Mucosa of rectum (tissue), 2 donors: ENCODE data around the gene LLCFC1.

Experiments
- H3K27ac ChIP-seq, 2 donors: one replicate each; pipeline ENCODE4 v1.7.0; 2013; ENCODE audit warnings: inconsistent platforms in 2 of 2, low read depth in 2 of 2, low read length in 2 of 2
- H3K27me3 ChIP-seq, 2 donors: one replicate each; pipeline ENCODE4 v1.7.0; 2013; ENCODE audit warnings: low read length in 2 of 2; ENCODE audit not compliant: control insufficient read depth in 2 of 2, insufficient read depth in 2 of 2
- H3K36me3 ChIP-seq, 2 donors: one replicate each; pipeline ENCODE4 v1.7.0; 2013; ENCODE audit warnings: low read length in 2 of 2; ENCODE audit not compliant: control insufficient read depth in 2 of 2, insufficient read depth in 2 of 2
- H3K4me1 ChIP-seq, 2 donors: one replicate each; pipeline ENCODE4 v1.7.0; 2013; ENCODE audit warnings: low read length in 2 of 2, mild to moderate bottlenecking in 1 of 2; ENCODE audit not compliant: control insufficient read depth in 2 of 2, insufficient read depth in 2 of 2
- H3K4me3 ChIP-seq, 2 donors: one replicate each; pipeline ENCODE4 v1.7.0; 2013; ENCODE audit warnings: low read length in 2 of 2
- H3K9ac ChIP-seq, 2 donors: one replicate each; pipeline ENCODE4 v1.7.0; 2013; ENCODE audit warnings: low read length in 2 of 2, low read depth in 1 of 2, mild to moderate bottlenecking in 1 of 2
- H3K9me3 ChIP-seq, 2 donors: one replicate each; pipeline ENCODE4 v1.7.0; 2013; ENCODE audit warnings: low read length in 2 of 2; ENCODE audit not compliant: control insufficient read depth in 2 of 2
- donor health status: healthy.
- donor health status: Normal muscosa, but diverticular disease.

LLCFC1 gene

GRCh38 chr7:142910031-142910433 is 29.3 kb upstream of the LLCFC1 start:
- no peak overlapping the region for H3K4me3 ChIP-seq
- no peak overlapping the region for H3K27ac ChIP-seq
- no peaks in the 10 kb centered on the region for H3K36me3 ChIP-seq
- H3K4me1 ChIP-seq: no peaks in the 10 kb centered on the region
- H3K27me3 ChIP-seq: peaks cover 2 to 9% of the 10 kb centered on the region in 2 donors
- no peaks in the 10 kb centered on the region for H3K9me3 ChIP-seq
- no peak overlapping the region for H3K9ac ChIP-seq

GRCh38 chr7:142910481-142910880 is 28.8 kb upstream of the LLCFC1 start:
- H3K4me3 ChIP-seq: no peak overlapping the region
- no peaks in the 10 kb centered on the region for H3K4me1 ChIP-seq
- peaks cover 2 to 9% of the 10 kb centered on the region in 2 donors for H3K27me3 ChIP-seq
- H3K9ac ChIP-seq: no peak overlapping the region
- H3K36me3 ChIP-seq: no peaks in the 10 kb centered on the region
- no peaks in the 10 kb centered on the region for H3K9me3 ChIP-seq
- H3K27ac ChIP-seq: no peak overlapping the region

DNA sequence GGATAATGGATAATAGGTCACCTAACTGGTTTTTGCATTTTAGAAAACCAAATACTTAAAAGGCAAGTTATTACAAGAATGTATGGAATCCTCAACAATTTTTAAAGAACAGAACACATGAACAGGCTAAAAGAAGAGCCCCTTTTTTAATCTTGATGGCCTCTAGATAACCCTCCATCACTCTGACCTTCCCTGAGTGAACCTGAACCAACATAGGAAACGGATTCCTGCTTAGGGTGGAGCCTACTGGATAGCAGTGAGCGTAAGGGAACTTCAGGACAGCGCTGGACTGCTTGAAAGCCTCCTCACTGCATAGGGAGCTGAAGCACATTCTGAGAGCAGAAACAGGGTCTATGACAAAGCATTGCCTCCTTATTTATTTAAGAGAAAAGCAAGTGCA is 26.2 kb upstream of the LLCFC1 start:
- H3K27me3 ChIP-seq: peaks cover 2 to 13% of the 10 kb centered on the region in 2 donors
- no peak overlapping the region for H3K27ac ChIP-seq
- H3K4me1 ChIP-seq: no peaks in the 10 kb centered on the region
- H3K36me3 ChIP-seq: no peaks in the 10 kb centered on the region
- no peak overlapping the region for H3K4me3 ChIP-seq
- no peak overlapping the region for H3K9ac ChIP-seq
- no peaks in the 10 kb centered on the region for H3K9me3 ChIP-seq

- H3K9ac ChIP-seq: no peak overlapping the region
- peaks cover 2 to 13% of the 10 kb centered on the region in 2 donors for H3K27me3 ChIP-seq
- no peak overlapping the region for H3K4me3 ChIP-seq
- H3K4me1 ChIP-seq: no peaks in the 10 kb centered on the region
- H3K36me3 ChIP-seq: no peaks in the 10 kb centered on the region
- no peak overlapping the region for H3K27ac ChIP-seq
- H3K9me3 ChIP-seq: no peaks in the 10 kb centered on the region
Observed at GRCh38 chr7:142913566-142913965, 25.7 kb upstream of the LLCFC1 start.

- H3K4me3 ChIP-seq: no peak overlapping the region
- H3K4me1 ChIP-seq: no peaks in the 10 kb centered on the region
- H3K36me3 ChIP-seq: no peaks in the 10 kb centered on the region
- H3K27me3 ChIP-seq: peaks cover 2 to 12% of the 10 kb centered on the region in 2 donors
- H3K27ac ChIP-seq: no peak overlapping the region
- H3K9ac ChIP-seq: no peak overlapping the region
- no peaks in the 10 kb centered on the region for H3K9me3 ChIP-seq
Observed at GRCh38 chr7:142914121-142914520, 25.2 kb upstream of the LLCFC1 start.

- Histone ChIP-seq H3K9ac (no peak overlapping the region), H3K27ac (no peak overlapping the region), H3K4me3 (no peak overlapping the region), H3K27me3 (peaks cover 2 to 8% of the 10 kb centered on the region in 2 donors), H3K36me3 (no peaks in the 10 kb centered on the region), H3K4me1 (no peaks in the 10 kb centered on the region), H3K9me3 (no peaks in the 10 kb centered on the region)
Observed at GRCh38 chr7:142915315-142915714, 24.0 kb upstream of the LLCFC1 start.

DNA sequence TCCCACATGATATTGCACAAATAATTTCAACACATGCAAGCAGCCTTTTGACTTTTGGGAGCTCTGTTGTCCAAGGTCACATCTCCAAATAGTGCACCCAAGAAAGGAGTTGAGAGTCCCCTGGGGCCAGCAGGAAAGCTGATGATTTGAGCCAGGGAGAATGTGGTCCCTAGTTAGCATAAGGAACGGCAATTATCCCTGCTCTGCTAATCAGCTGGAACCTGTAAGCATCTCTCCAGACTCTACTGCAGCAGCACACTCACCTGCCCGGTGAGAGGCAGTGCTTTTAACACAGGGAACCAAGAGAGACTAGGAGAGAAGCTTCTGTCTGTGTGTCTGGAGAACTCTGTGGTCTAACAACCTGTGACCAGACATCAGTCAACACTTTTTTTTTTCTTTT is 22.8 kb upstream of the LLCFC1 start:
- Histone ChIP-seq H3K9ac (no peak overlapping the region), H3K4me1 (no peaks in the 10 kb centered on the region), H3K27me3 (peaks cover 0 to 4% of the 10 kb centered on the region in 2 donors), H3K27ac (no peak overlapping the region), H3K36me3 (no peaks in the 10 kb centered on the region), H3K9me3 (no peaks in the 10 kb centered on the region), H3K4me3 (no peak overlapping the region)

GRCh38 chr7:142917447-142917846 is 21.8 kb upstream of the LLCFC1 start:
- Histone ChIP-seq H3K27ac (no peak overlapping the region), H3K4me3 (no peak overlapping the region), H3K4me1 (no peaks in the 10 kb centered on the region), H3K9ac (no peak overlapping the region), H3K9me3 (no peaks in the 10 kb centered on the region), H3K27me3 (peaks cover 0 to 4% of the 10 kb centered on the region in 2 donors), H3K36me3 (no peaks in the 10 kb centered on the region)

DNA sequence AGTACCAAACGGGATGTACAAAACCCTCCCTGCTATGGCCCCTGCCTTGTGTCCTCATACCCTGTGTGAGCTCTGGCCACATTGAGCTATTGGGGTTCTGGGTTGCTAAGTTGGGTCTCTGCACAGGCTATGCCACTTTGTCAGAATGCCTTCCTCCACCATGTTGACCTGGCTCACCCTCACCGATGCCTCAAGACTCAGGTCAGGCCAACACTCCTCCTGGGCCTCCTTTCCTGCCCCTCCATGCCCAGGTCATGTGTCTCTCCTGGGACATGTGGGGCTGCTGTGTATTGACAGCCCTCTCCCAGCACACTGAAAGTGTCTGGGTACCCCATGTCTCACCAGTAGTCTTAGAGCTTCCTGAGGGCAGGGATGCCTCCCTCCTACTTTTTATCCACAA is 20.4 kb upstream of the LLCFC1 start:
- Histone ChIP-seq H3K4me3 (no peak overlapping the region), H3K27me3 (peaks cover 0 to 6% of the 10 kb centered on the region in 2 donors), H3K9me3 (no peaks in the 10 kb centered on the region), H3K36me3 (no peaks in the 10 kb centered on the region), H3K4me1 (no peaks in the 10 kb centered on the region), H3K27ac (no peak overlapping the region), H3K9ac (no peak overlapping the region)

DNA sequence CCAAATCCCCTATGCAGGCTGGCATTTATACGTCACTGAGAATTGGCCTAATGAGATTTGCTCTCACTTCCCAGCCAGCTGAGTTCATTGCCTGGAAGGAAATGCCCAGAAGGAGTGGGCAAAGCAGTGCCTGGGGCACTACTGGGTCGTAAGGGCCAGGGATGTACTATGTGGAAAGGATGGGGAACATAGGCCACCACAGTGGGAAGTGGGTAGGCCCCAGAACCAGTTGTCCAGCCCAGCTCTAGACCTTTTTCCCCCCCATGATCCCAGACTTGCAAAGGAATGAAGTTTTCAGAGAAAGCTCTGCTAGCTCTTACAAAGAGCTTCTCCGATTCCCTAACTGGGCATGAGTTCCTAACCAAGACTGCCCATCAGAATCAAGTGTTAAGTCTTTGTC is 19.6 kb upstream of the LLCFC1 start:
- no peaks in the 10 kb centered on the region for H3K4me1 ChIP-seq
- H3K27me3 ChIP-seq: peaks cover 0 to 7% of the 10 kb centered on the region in 2 donors
- H3K9me3 ChIP-seq: no peaks in the 10 kb centered on the region
- no peak overlapping the region for H3K9ac ChIP-seq
- no peak overlapping the region for H3K4me3 ChIP-seq
- H3K36me3 ChIP-seq: no peaks in the 10 kb centered on the region
- H3K27ac ChIP-seq: no peak overlapping the region

DNA sequence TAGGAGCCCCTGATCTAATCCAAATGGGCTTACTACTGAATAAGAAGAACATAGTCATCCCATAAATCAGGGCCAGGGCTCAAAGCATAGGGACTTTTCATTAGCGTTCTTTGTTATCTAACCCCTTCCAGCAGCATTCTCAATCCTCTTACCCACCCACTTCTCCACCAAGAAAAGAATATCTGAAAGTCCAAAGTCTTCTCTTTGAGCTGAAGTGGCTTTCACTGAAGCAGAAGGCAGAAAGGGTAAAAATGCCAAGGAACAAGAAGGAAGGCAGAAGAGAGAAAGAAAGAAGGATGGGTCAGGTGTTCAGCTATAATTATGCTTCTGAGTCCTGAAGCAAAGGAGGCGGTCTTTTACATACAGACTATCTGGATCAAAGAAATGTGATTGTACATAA is 15.9 kb upstream of the LLCFC1 start:
- no peak overlapping the region for H3K27ac ChIP-seq

More for the DNA sequence above, 15.9 kb upstream of the LLCFC1 start:
- Histone ChIP-seq H3K9ac (no peak overlapping the region), H3K4me3 (no peak overlapping the region), H3K27me3 (peaks cover 0 to 3% of the 10 kb centered on the region in 2 donors), H3K9me3 (no peaks in the 10 kb centered on the region), H3K36me3 (no peaks in the 10 kb centered on the region), H3K4me1 (no peaks in the 10 kb centered on the region)
